NCI-H1694 treated with DMSO at 0.1 percent for 48 hours (cell line): ENCODE results near the gene CCDC184.
A peak's percentile ranks its signal among the peaks of the same experiment; 100 is the strongest.

ENCODE experiments used
- DNase-seq: peaks from one replicate; lab custom pipeline; 2025; lab: John Stamatoyannopoulos, UW

Gene CCDC184

GRCh38 chr12:48179466-48179865 lies 4.0 kb upstream of the CCDC184 start:
- no peak for DNase-seq

- no peak for DNase-seq
Observed at GRCh38 chr12:48180424-48180823, 3.0 kb upstream of the CCDC184 start.

- DNase-seq, result no peak
Observed at GRCh38 chr12:48180857-48181495, 2.5 kb upstream of the CCDC184 start.

GRCh38 chr12:48182631-48183030 lies 813 bp upstream of the CCDC184 start:
- no peak for DNase-seq

GRCh38 chr12:48183876-48184548 lies 568 bp downstream of the CCDC184 start:
- no peak for DNase-seq

- no peak for DNase-seq
Observed at GRCh38 chr12:48184549-48184922, 1.1 kb downstream of the CCDC184 start.

GRCh38 chr12:48185181-48185919 lies 1.9 kb downstream of the CCDC184 start:
- DNase-seq, result no peak

GRCh38 chr12:48187916-48188695 lies 4.7 kb downstream of the CCDC184 start:
- DNase-seq, result no peak

GRCh38 chr12:48189331-48190125 lies 6.1 kb downstream of the CCDC184 start:
- DNase-seq, result peak; percentile 28

GRCh38 chr12:48191096-48191495 lies 7.7 kb downstream of the CCDC184 start:
- no peak for DNase-seq

- DNase-seq, result no peak
Observed at GRCh38 chr12:48192861-48193260, 9.4 kb downstream of the CCDC184 start.

GRCh38 chr12:48193623-48194022 lies 10.2 kb downstream of the CCDC184 start:
- no peak for DNase-seq

- no peak for DNase-seq
Observed at GRCh38 chr12:48194799-48195201, 11.4 kb downstream of the CCDC184 start.

GRCh38 chr12:48197549-48197970 lies 14.1 kb downstream of the CCDC184 start:
- DNase-seq, result no peak

- DNase-seq, result no peak
Observed at GRCh38 chr12:48197971-48198671, 14.7 kb downstream of the CCDC184 start.

- no peak for DNase-seq
Observed at GRCh38 chr12:48198672-48198971, 15.2 kb downstream of the CCDC184 start.

- DNase-seq, result no peak
Observed at GRCh38 chr12:48198985-48199384, 15.5 kb downstream of the CCDC184 start.

- DNase-seq, result no peak
Observed at GRCh38 chr12:48199774-48200221, 16.4 kb downstream of the CCDC184 start.

- DNase-seq, result no peak
Observed at GRCh38 chr12:48201091-48201490, 17.6 kb downstream of the CCDC184 start.

- no peak for DNase-seq
Observed at GRCh38 chr12:48201516-48201915, 18.1 kb downstream of the CCDC184 start.

- DNase-seq, result no peak
Observed at GRCh38 chr12:48202766-48203165, 19.3 kb downstream of the CCDC184 start.
